Esophagus (tissue), 2 donors: ENCODE data around the gene GNG8. TPM values are rescaled to one million over a fixed set of nuclear protein-coding genes. Genes with fewer than 3 reads are reported as not detected.

ENCODE experiments used
- H3K27ac ChIP-seq, 2 donors: one replicate each; pipeline ENCODE4 v1.5.1; 2013; ENCODE audit warnings: low read depth in 2 of 2, mild to moderate bottlenecking in 2 of 2, inconsistent platforms in 1 of 2, low read length in 1 of 2, moderate library complexity in 1 of 2
- H3K27me3 ChIP-seq, 2 donors: one replicate each; pipeline ENCODE4 v1.6.1; 2013; ENCODE audit warnings: low read length in 2 of 2, control low read depth in 1 of 2, mild to moderate bottlenecking in 1 of 2; ENCODE audit not compliant: insufficient read depth in 2 of 2, control insufficient read depth in 1 of 2
- H3K36me3 ChIP-seq, 2 donors: one replicate each; pipeline ENCODE4 v1.6.1; 2013; ENCODE audit warnings: low read length in 1 of 2; ENCODE audit not compliant: control insufficient read depth in 2 of 2, insufficient read depth in 2 of 2
- H3K4me1 ChIP-seq, 2 donors: one replicate each; pipeline ENCODE4 v1.6.1; 2013; ENCODE audit warnings: low read length in 1 of 2; ENCODE audit not compliant: control insufficient read depth in 2 of 2, insufficient read depth in 2 of 2
- H3K4me3 ChIP-seq, 2 donors: one replicate each; pipeline ENCODE4 v1.5.1; 2013; ENCODE audit warnings: low read length in 2 of 2, mild to moderate bottlenecking in 2 of 2, low read depth in 1 of 2, moderate library complexity in 1 of 2
- H3K9me3 ChIP-seq, 2 donors: one replicate each; pipeline ENCODE4 v1.6.1; 2013; ENCODE audit warnings: mild to moderate bottlenecking in 2 of 2, low read depth in 1 of 2, low read length in 1 of 2, moderate library complexity in 1 of 2; ENCODE audit not compliant: control insufficient read depth in 2 of 2, insufficient read depth in 1 of 2
- WGBS, 2 donors: extraction: QIAGEN DNeasy Blood & Tissue Kit; methylation state at CpG; one replicate each; pipeline ENCODE4 v1.1.7; 2013; 5-methylcytosine and 5-hydroxymethylcytosine counted together
- polyA plus RNA-seq, 2 donors: library from polyadenylated mRNA; stranded (reverse); fragments of 200-250 nt; gene quantifications; one replicate each; pipeline ENCODE4 v1.2.3, GENCODE V29; 2013
- donor health status: healthy with polysubstance abuse.
- donor health status: Bipolar disorder and iron deficiency.

The GNG8 gene
- polyA plus RNA-seq = not detected

- 26 to 32% methylated on average over 29 to 34 of the region's 34 CpGs for WGBS, 2 donors
- H3K36me3 ChIP-seq = no peaks in the 10 kb centered on the region
- H3K4me3 ChIP-seq = no peak within 1 kb of the TSS
- H3K4me1 ChIP-seq = peaks cover 8 to 17% of the 10 kb centered on the region in 2 donors
- H3K9me3 ChIP-seq = no peaks in the 10 kb centered on the region
- no peaks in the 10 kb centered on the region for H3K27me3 ChIP-seq
- no peak within 1 kb of the TSS for H3K27ac ChIP-seq
These were observed at the start of gene GNG8 for GRCh38 chr19:46635920-46636761. GNG8 (minus strand) TSS chr19:46636202; CDS start chr19:46634682, 1,520 bp downstream.

- 76 to 78% methylated on average over 3 of the region's 3 CpGs for WGBS, 2 donors
- no peaks in the 10 kb centered on the region for H3K4me1 ChIP-seq
- no peaks in the 10 kb centered on the region for H3K9me3 ChIP-seq
- H3K36me3 ChIP-seq = peaks cover 21 to 29% of the 10 kb centered on the region in 2 donors
- H3K27me3 ChIP-seq = no peaks in the 10 kb centered on the region
- H3K27ac ChIP-seq = no peak overlapping the region
- no peak overlapping the region for H3K4me3 ChIP-seq
These were observed 49.2 kb upstream of the GNG8 start for GRCh38 chr19:46685189-46685588.

- H3K4me3 ChIP-seq = no peak overlapping the region
- no peaks in the 10 kb centered on the region for H3K9me3 ChIP-seq
- H3K27ac ChIP-seq = no peak overlapping the region
- WGBS, 2 donors = 86% methylated on average over 26 of the region's 26 CpGs
- no peaks in the 10 kb centered on the region for H3K27me3 ChIP-seq
- no peaks in the 10 kb centered on the region for H3K4me1 ChIP-seq
- H3K36me3 ChIP-seq = peaks cover 12 to 50% of the 10 kb centered on the region in 2 donors
These were observed 42.2 kb upstream of the GNG8 start for GRCh38 chr19:46678110-46678732.

- WGBS, 2 donors = 93 to 94% methylated on average over 21 of the region's 21 CpGs
- H3K27me3 ChIP-seq = no peaks in the 10 kb centered on the region
- H3K9me3 ChIP-seq = no peaks in the 10 kb centered on the region
- H3K4me1 ChIP-seq = no peaks in the 10 kb centered on the region
- H3K4me3 ChIP-seq = no peak overlapping the region
- H3K27ac ChIP-seq = no peak overlapping the region
- H3K36me3 ChIP-seq = peaks cover 7 to 48% of the 10 kb centered on the region in 2 donors
These were observed 38.6 kb upstream of the GNG8 start for GRCh38 chr19:46674416-46675178.

- Histone ChIP-seq H3K36me3 (peaks cover 7 to 20% of the 10 kb centered on the region in 2 donors), H3K4me3 (no peak overlapping the region), H3K9me3 (no peaks in the 10 kb centered on the region), H3K27ac (no peak overlapping the region), H3K4me1 (no peaks in the 10 kb centered on the region), H3K27me3 (no peaks in the 10 kb centered on the region)
These were observed 34.8 kb upstream of the GNG8 start for GRCh38 chr19:46670813-46671212.

GRCh38 chr19:46668662-46669061 lies 32.7 kb upstream of the GNG8 start:
- Histone ChIP-seq H3K4me1 (no peaks in the 10 kb centered on the region), H3K27me3 (no peaks in the 10 kb centered on the region), H3K27ac (no peak overlapping the region), H3K36me3 (peaks cover 2 to 5% of the 10 kb centered on the region in 2 donors), H3K4me3 (no peak overlapping the region), H3K9me3 (no peaks in the 10 kb centered on the region)
- WGBS, 2 donors = 91 to 94% methylated on average over 3 of the region's 3 CpGs

GRCh38 chr19:46665072-46665471 lies 29.1 kb upstream of the GNG8 start:
- H3K27ac ChIP-seq = no peak overlapping the region
- H3K4me1 ChIP-seq = no peaks in the 10 kb centered on the region
- 79 to 83% methylated on average over 8 of the region's 8 CpGs for WGBS, 2 donors
- no peak overlapping the region for H3K4me3 ChIP-seq
- no peaks in the 10 kb centered on the region for H3K27me3 ChIP-seq
- no peaks in the 10 kb centered on the region for H3K36me3 ChIP-seq
- H3K9me3 ChIP-seq = no peaks in the 10 kb centered on the region

GRCh38 chr19:46661735-46662592 lies 26.0 kb upstream of the GNG8 start:
- peak overlapping the region; percentile 47 to 82 for H3K27ac ChIP-seq
- H3K27me3 ChIP-seq = peaks cover 0 to 6% of the 10 kb centered on the region in 2 donors
- 6 to 7% methylated on average over 19 of the region's 19 CpGs for WGBS, 2 donors
- peak overlapping the region; percentile 12 to 13 for H3K4me3 ChIP-seq
- H3K36me3 ChIP-seq = no peaks in the 10 kb centered on the region
- H3K4me1 ChIP-seq = peaks cover 0 to 7% of the 10 kb centered on the region in 2 donors
- no peaks in the 10 kb centered on the region for H3K9me3 ChIP-seq
